Panc1 (cell line): ENCODE results near the gene ERMARD. TPM values are rescaled to one million over a fixed set of nuclear protein-coding genes. Genes with fewer than 3 reads are reported as not detected.

Source experiments
- ATAC-seq: fragments of 200-7000 bp; cut with Tn5 transposase; 2 replicates; pipeline ENCODE4 v1.9.1; 2020; ENCODE audit warnings: mild to moderate bottlenecking, moderate library complexity
- BruUV-seq: library from RNA; stranded (reverse); fragments of 400-500 nt; replicated peaks from 2 replicates; lab custom pipeline; 2021; lab: Mats Ljungman, UMichigan
- CTCF ChIA-PET: fragments of 300-600 bp; sonication (Branson Sonifier 250); formaldehyde crosslinking; loops from one replicate; lab custom pipeline; 2022; ENCODE audit warnings: antibody characterized with exemption; lab: Charles Lee
- POLR2A ChIA-PET: fragments of 300-600 bp; sonication (Branson Sonifier 250); formaldehyde crosslinking; loops from one replicate; lab custom pipeline; 2022; ENCODE audit warnings: antibody characterized with exemption; lab: Charles Lee
- DNase-seq: peaks from one replicate; pipeline ENCODE4 v3.0.0-alpha.2; 2010; ENCODE audit warnings: low read depth, low spot score
- H3K27ac ChIP-seq: 2 replicates; pipeline ENCODE4 v1.5.1; 2011; ENCODE audit warnings: mild to moderate bottlenecking, low read length, inconsistent platforms
- H3K27me3 ChIP-seq: fragments of 200-500 bp; sonication (Bioruptor generic); 2 replicates; pipeline ENCODE4 v1.6.0; 2014; ENCODE audit warnings: low read length, inconsistent platforms; ENCODE audit not compliant: control insufficient read depth, insufficient read depth
- H3K36me3 ChIP-seq: fragments of 200-500 bp; sonication (Bioruptor generic); 2 replicates; pipeline ENCODE4 v1.5.1; 2014; ENCODE audit warnings: inconsistent platforms, mild to moderate bottlenecking, low read length, moderate library complexity; ENCODE audit not compliant: control insufficient read depth, insufficient read depth
- H3K4me1 ChIP-seq: 2 replicates; pipeline ENCODE4 v1.5.1; 2011; ENCODE audit warnings: inconsistent platforms, mild to moderate bottlenecking, low read length, moderate library complexity; ENCODE audit not compliant: control insufficient read depth, insufficient read depth
- H3K4me3 ChIP-seq, 2 experiments: 2 replicates each; pipeline ENCODE4 v1.5.1; 2011 to 2012; ENCODE audit warnings: low read depth in 2 of 2, low read length in 2 of 2, mild to moderate bottlenecking in 2 of 2, inconsistent platforms in 1 of 2, moderate library complexity in 1 of 2
- H3K9me3 ChIP-seq: fragments of 200-500 bp; sonication (Bioruptor generic); 2 replicates; pipeline ENCODE4 v1.5.1; 2014; ENCODE audit warnings: low read depth, mild to moderate bottlenecking, inconsistent platforms, low read length, moderate library complexity; ENCODE audit not compliant: control insufficient read depth, insufficient read depth
- CTCF ChIP-seq: fragments of 450-650 bp; IDR thresholded peaks from 2 replicates; pipeline ENCODE4 v1.5.1; 2017; ENCODE audit warnings: mild to moderate bottlenecking
- POLR2AphosphoS5 ChIP-seq: IDR thresholded peaks from 2 replicates; pipeline ENCODE4 v1.6.1; 2012; ENCODE audit warnings: mild to moderate bottlenecking, low read depth, low read length, moderate library complexity
- REST ChIP-seq, 2 experiments: IDR thresholded peaks; 2 replicates each; pipeline ENCODE4 v1.6.1; 2011 to 2012; ENCODE audit warnings: low read depth in 2 of 2, control low read depth in 1 of 2, low read length in 1 of 2, mild to moderate bottlenecking in 1 of 2, moderate library complexity in 1 of 2; ENCODE audit not compliant: insufficient read depth in 1 of 2
- SIN3A ChIP-seq: IDR thresholded peaks from 2 replicates; pipeline ENCODE4 v1.6.1; 2012; ENCODE audit warnings: low read depth, mild to moderate bottlenecking, low read length, moderate library complexity, borderline replicate concordance; ENCODE audit not compliant: insufficient read depth
- TCF7L2 ChIP-seq: IDR thresholded peaks from 2 replicates; pipeline ENCODE4 v1.6.1; 2011; ENCODE audit warnings: mild to moderate bottlenecking, low read depth, low read length, inconsistent platforms
- in situ Hi-C: cut with HindIII; loops from 2 replicates; pipeline ENCODE4 v1.10.0; 2016; ENCODE audit warnings: low sequenced_read_pairs, low pct_unique_long_range_greater_than_20kb
- intact Hi-C: fragments of 100-400 bp; cut with micrococcal nuclease; formaldehyde crosslinking; loops from one replicate; pipeline ENCODE4 v1.10.0; 2022; ENCODE audit not compliant: unreplicated experiment
- total RNA-seq: library from RNA; stranded (reverse); gene quantifications from one replicate; pipeline ENCODE4 v1.2.1, GENCODE V29; 2021; ENCODE audit not compliant: unreplicated experiment

ERMARD gene
- total RNA-seq, 1 experiment from 2014 or later: 38.5 TPM

- BruUV-seq: no TSS peak
- H3K9me3 ChIP-seq: no peaks in the 10 kb centered on the region
- H3K4me1 ChIP-seq: no peaks in the 10 kb centered on the region
- ChIA-PET CTCF (no interaction called here), POLR2A (no interaction called here)
- H3K4me3 ChIP-seq: no peak overlapping the region
- TF ChIP-seq REST (IDR thresholded peaks at IDR 0.05; ENCODE audit: insufficient read depth in 1 of 2, low read depth in 2 of 2, low read length in 1 of 2): no peak
- no peak for TF ChIP-seq SIN3A
- TF ChIP-seq TCF7L2: no peak
- no peak for TF ChIP-seq CTCF
- no peak for TF ChIP-seq POLR2AphosphoS5
- intact Hi-C loops: no loop called here
- H3K36me3 ChIP-seq: no peaks in the 10 kb centered on the region
- H3K27me3 ChIP-seq: no peaks in the 10 kb centered on the region; the same call in 1 of the 2 replicates
- no peak overlapping the region for H3K27ac ChIP-seq
- ATAC-seq (no peak), DNase-seq (no peak)
- in situ Hi-C loops: no loop called here
Measured at GRCh38 chr6:169809386-169809785, 58.0 kb downstream of the ERMARD start.

- CTCF ChIA-PET: no interaction called here
- no TSS peak for BruUV-seq
- Histone ChIP-seq H3K27ac (no peak overlapping the region), H3K27me3 (no peaks in the 10 kb centered on the region; the same call in 1 of the 2 replicates), H3K36me3 (no peaks in the 10 kb centered on the region), H3K4me3 (no peak overlapping the region), H3K9me3 (no peaks in the 10 kb centered on the region), H3K4me1 (no peaks in the 10 kb centered on the region)
- ATAC-seq: peak; percentile 48
- POLR2A ChIA-PET: no interaction called here
- TF ChIP-seq REST (IDR thresholded peaks at IDR 0.05; ENCODE audit: insufficient read depth in 1 of 2, low read depth in 2 of 2, low read length in 1 of 2): no peak
- no peak for TF ChIP-seq POLR2AphosphoS5
- no peak for TF ChIP-seq CTCF
- no peak for TF ChIP-seq SIN3A
- no peak for TF ChIP-seq TCF7L2
- DNase-seq: no peak
- intact Hi-C loops (no loop called here), in situ Hi-C loops (no loop called here)
Measured at GRCh38 chr6:169810066-169810989, 58.9 kb downstream of the ERMARD start.
